ENCODE results near the gene RPL29.

- peak; percentile 66 to 71 for TF ChIP-seq CTCF (conservative IDR thresholded peaks at IDR 0.05 in 1 of 2, IDR thresholded peaks at IDR 0.05 in 1 of 2; ENCODE audit: extremely low read depth in 1 of 2, insufficient read depth in 1 of 2, low read depth in 1 of 2, low read length in 2 of 2)
- no peak for TF ChIP-seq EZH2 (IDR thresholded peaks at IDR 0.05; ENCODE audit: borderline replicate concordance, low read length)
Observed at GRCh38 chr3:51982352-51982837, 13.3 kb downstream of the RPL29 start.
